GM23338 (cell line): Measurements from ENCODE around the gene ABL2. TPM values are rescaled to one million over a fixed set of nuclear protein-coding genes. Genes with fewer than 3 reads are reported as not detected.

ENCODE experiments used
- ATAC-seq: fragments of 200-7000 bp; cut with Tn5 transposase; 3 replicates; pipeline ENCODE4 v1.9.1; 2020
- DNase-seq: peaks from one replicate; pipeline ENCODE4 v3.0.0-alpha.2; 2015; ENCODE audit warnings: low spot score
- H2AFZ ChIP-seq: fragments of 200-600 bp; sonication (generic); 2 replicates; pipeline ENCODE4 v1.8.0; 2016; ENCODE audit warnings: antibody characterized with exemption, mild to moderate bottlenecking, moderate library complexity
- H3F3A ChIP-seq: fragments of 200-600 bp; sonication (generic); replicated peaks from 2 replicates; pipeline ENCODE4 v1.8.0; 2017; ENCODE audit warnings: antibody characterized with exemption, mixed run types, low read depth
- H3K27ac ChIP-seq: fragments of 200-600 bp; sonication (generic); 2 replicates; pipeline ENCODE4 v1.6.1; 2016; ENCODE audit warnings: low read depth
- H3K27me3 ChIP-seq: fragments of 200-600 bp; sonication (generic); 2 replicates; pipeline ENCODE4 v1.8.0; 2016; ENCODE audit warnings: mild to moderate bottlenecking, mixed run types, moderate library complexity; ENCODE audit not compliant: insufficient read depth
- H3K36me3 ChIP-seq: fragments of 200-600 bp; sonication (generic); 2 replicates; pipeline ENCODE4 v1.8.0; 2016; ENCODE audit warnings: mild to moderate bottlenecking; ENCODE audit not compliant: insufficient read depth
- H3K4me1 ChIP-seq: fragments of 200-600 bp; sonication (generic); 2 replicates; pipeline ENCODE4 v1.8.0; 2016; ENCODE audit warnings: mild to moderate bottlenecking, moderate library complexity; ENCODE audit not compliant: insufficient read depth
- H3K4me2 ChIP-seq: fragments of 200-600 bp; sonication (generic); 2 replicates; pipeline ENCODE4 v1.7.1; 2017; ENCODE audit warnings: mixed run types
- H3K4me3 ChIP-seq: fragments of 200-600 bp; sonication (generic); 2 replicates; pipeline ENCODE4 v1.6.1; 2016; ENCODE audit warnings: mixed run types
- H3K79me2 ChIP-seq: fragments of 200-600 bp; sonication (generic); replicated peaks from 2 replicates; pipeline ENCODE4 v1.8.0; 2017; ENCODE audit warnings: mild to moderate bottlenecking; ENCODE audit not compliant: insufficient read depth
- H3K9me2 ChIP-seq: fragments of 200-600 bp; sonication (generic); 2 replicates; pipeline ENCODE4 v1.8.0; 2017; ENCODE audit not compliant: insufficient read depth
- H4K20me1 ChIP-seq: fragments of 200-600 bp; sonication (generic); replicated peaks from 2 replicates; pipeline ENCODE4 v1.8.0; 2017; ENCODE audit warnings: mild to moderate bottlenecking; ENCODE audit not compliant: insufficient read depth
- H3K27ac Mint-ChIP-seq: 2 replicates; pipeline ENCODE4 v1.8.0; 2020; ENCODE audit warnings: inconsistent platforms, mild to moderate bottlenecking, moderate library complexity, mixed read lengths
- H3K27me3 Mint-ChIP-seq: 3 replicates; pipeline ENCODE4 v1.8.0; 2022; ENCODE audit warnings: low read depth, mild to moderate bottlenecking, moderate library complexity, mixed read lengths, inconsistent platforms; ENCODE audit not compliant: insufficient read depth, poor library complexity
- H3K36me3 Mint-ChIP-seq: 3 replicates; pipeline ENCODE4 v1.8.0; 2021; ENCODE audit warnings: low read depth, mild to moderate bottlenecking, inconsistent platforms, moderate library complexity, mixed read lengths
- H3K4me1 Mint-ChIP-seq: 3 replicates; pipeline ENCODE4 v1.8.0; 2020; ENCODE audit warnings: mild to moderate bottlenecking, inconsistent platforms, mixed read lengths
- H3K4me3 Mint-ChIP-seq: 3 replicates; pipeline ENCODE4 v1.8.0; 2021; ENCODE audit warnings: moderate library complexity, mild to moderate bottlenecking, inconsistent platforms, mixed read lengths
- H3K9me3 Mint-ChIP-seq: 3 replicates; pipeline ENCODE4 v1.8.0; 2020; ENCODE audit warnings: moderate library complexity, mild to moderate bottlenecking, inconsistent platforms, mixed read lengths
- CREB1 ChIP-seq: fragments of 250-450 bp; sonication (Bioruptor Pico); IDR thresholded peaks from 2 replicates; pipeline ENCODE4 v1.5.0; 2020; ENCODE audit warnings: low read depth, mild to moderate bottlenecking, moderate library complexity
- EZH2 ChIP-seq: fragments of 200-600 bp; sonication (generic); IDR thresholded peaks from one replicate; pipeline ENCODE4 v1.8.0; 2017; ENCODE audit warnings: antibody characterized with exemption, mild to moderate bottlenecking, low read depth; ENCODE audit not compliant: unreplicated experiment
- EZH2phosphoT487 ChIP-seq: fragments of 200-600 bp; sonication (generic); IDR thresholded peaks from one replicate; pipeline ENCODE4 v1.8.1; 2018; ENCODE audit warnings: antibody characterized with exemption; ENCODE audit not compliant: unreplicated experiment
- JUNB ChIP-seq: IDR thresholded peaks from one replicate; pipeline ENCODE4 v1.6.1; 2016; ENCODE audit warnings: antibody characterized with exemption; ENCODE audit not compliant: unreplicated experiment
- NANOG ChIP-seq: IDR thresholded peaks from 2 replicates; pipeline ENCODE4 v1.6.1; 2016; ENCODE audit warnings: antibody characterized with exemption, borderline replicate concordance
- POLR2AphosphoS5 ChIP-seq: IDR thresholded peaks from 2 replicates; pipeline ENCODE4 v1.6.1; 2016; ENCODE audit warnings: antibody characterized with exemption, low read depth
- REST ChIP-seq: IDR thresholded peaks from one replicate; pipeline ENCODE4 v1.6.1; 2018; ENCODE audit warnings: antibody characterized with exemption; ENCODE audit not compliant: unreplicated experiment
- STAT1 ChIP-seq: IDR thresholded peaks from one replicate; pipeline ENCODE4 v1.6.1; 2016; ENCODE audit warnings: antibody characterized with exemption; ENCODE audit not compliant: unreplicated experiment
- ZNF114 ChIP-seq: fragments of 250-450 bp; sonication (Bioruptor Pico); IDR thresholded peaks from 2 replicates; pipeline ENCODE4 v1.5.0; 2020; ENCODE audit warnings: mild to moderate bottlenecking, moderate library complexity
- ZNF331 ChIP-seq: fragments of 250-450 bp; sonication (Bioruptor Pico); IDR thresholded peaks from 2 replicates; pipeline ENCODE4 v1.5.0; 2020; ENCODE audit warnings: low read depth, mild to moderate bottlenecking, moderate library complexity
- ZNF462 ChIP-seq: fragments of 250-450 bp; sonication (Bioruptor Pico); IDR thresholded peaks from 2 replicates; pipeline ENCODE4 v1.5.0; 2020; ENCODE audit warnings: mild to moderate bottlenecking, moderate library complexity
- polyA plus RNA-seq: library from polyadenylated mRNA; unstranded; fragments of >200 nt; fragmentation: Nextera tagmentation; extraction: Ambion mirVana; gene quantifications from 2 replicates; pipeline ENCODE4 v1.2.1, GENCODE V29; 2016
- total RNA-seq: library from RNA; depleted of rRNA; stranded (reverse); fragments of >200 nt; shearing (Covaris generic); gene quantifications from 2 replicates; pipeline ENCODE4 v1.2.3, GENCODE V29; 2014
- TF ChIP-seq, protein P1 (sequence below): IDR thresholded peaks from 2 replicates; pipeline ENCODE4 v1.6.1; 2016; ENCODE audit warnings: antibody characterized with exemption
- TF ChIP-seq, protein P2 (sequence below), 2 experiments: fragments of 200-600 bp in 1 of 2; sonication (generic) in 1 of 2; conservative IDR thresholded peaks; 2 replicates each; pipeline versions ENCODE4 v1.5.1 to v1.6.1; 2016 to 2017; ENCODE audit warnings: antibody characterized with exemption in 2 of 2, low read depth in 2 of 2, mild to moderate bottlenecking in 2 of 2, moderate library complexity in 1 of 2

The ABL2 gene
- total and polyA plus RNA-seq, 2 experiments from 2014 or later = 5.8 to 22.7 TPM

GRCh38 chr1:179206812-179207211 is 22.7 kb downstream of the ABL2 start:
- Histone ChIP-seq H3K27me3 (no peaks in the 10 kb centered on the region), H3F3A (no peaks in the 10 kb centered on the region), H4K20me1 (peaks cover 5% of the 10 kb centered on the region; the same call in 1 of the 2 replicates), H3K4me3 (no peak overlapping the region), H3K36me3 (no peaks in the 10 kb centered on the region; the same call in 1 of the 2 replicates), H3K27ac (no peak overlapping the region), H3K79me2 (peaks cover 95% of the 10 kb centered on the region), H3K4me2 (no peak overlapping the region), H2AFZ (no peak overlapping the region), H3K4me1 (no peaks in the 10 kb centered on the region), H3K9me2 (no peaks in the 10 kb centered on the region)
- Mint-ChIP-seq H3K27me3 (peaks cover 2% of the 10 kb centered on the region), H3K4me3 (no peak overlapping the region), H3K27ac (0 out of 2 replicates have a peak overlapping the region, but pooled peaks have one; percentile 6), H3K9me3 (no peaks in the 10 kb centered on the region), H3K36me3 (no peaks in the 10 kb centered on the region), H3K4me1 (peaks cover 6% of the 10 kb centered on the region; the same call in 2 of the 3 replicates)
- DNase-seq (no peak), ATAC-seq (no peak)
- TF ChIP-seq EZH2phosphoT487 (no peak), POLR2AphosphoS5 (no peak), ZNF114 (CRISPR knock-in tag) (no peak), JUNB (no peak), EZH2 (no peak), STAT1 (no peak), ZNF331 (CRISPR knock-in tag) (no peak), CREB1 (CRISPR knock-in tag) (no peak), ZNF462 (CRISPR knock-in tag) (no peak), NANOG (no peak), REST (no peak)
- TF ChIP-seq, protein P1, sequence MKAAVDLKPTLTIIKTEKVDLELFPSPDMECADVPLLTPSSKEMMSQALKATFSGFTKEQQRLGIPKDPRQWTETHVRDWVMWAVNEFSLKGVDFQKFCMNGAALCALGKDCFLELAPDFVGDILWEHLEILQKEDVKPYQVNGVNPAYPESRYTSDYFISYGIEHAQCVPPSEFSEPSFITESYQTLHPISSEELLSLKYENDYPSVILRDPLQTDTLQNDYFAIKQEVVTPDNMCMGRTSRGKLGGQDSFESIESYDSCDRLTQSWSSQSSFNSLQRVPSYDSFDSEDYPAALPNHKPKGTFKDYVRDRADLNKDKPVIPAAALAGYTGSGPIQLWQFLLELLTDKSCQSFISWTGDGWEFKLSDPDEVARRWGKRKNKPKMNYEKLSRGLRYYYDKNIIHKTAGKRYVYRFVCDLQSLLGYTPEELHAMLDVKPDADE = no peak
- TF ChIP-seq, protein P2, sequence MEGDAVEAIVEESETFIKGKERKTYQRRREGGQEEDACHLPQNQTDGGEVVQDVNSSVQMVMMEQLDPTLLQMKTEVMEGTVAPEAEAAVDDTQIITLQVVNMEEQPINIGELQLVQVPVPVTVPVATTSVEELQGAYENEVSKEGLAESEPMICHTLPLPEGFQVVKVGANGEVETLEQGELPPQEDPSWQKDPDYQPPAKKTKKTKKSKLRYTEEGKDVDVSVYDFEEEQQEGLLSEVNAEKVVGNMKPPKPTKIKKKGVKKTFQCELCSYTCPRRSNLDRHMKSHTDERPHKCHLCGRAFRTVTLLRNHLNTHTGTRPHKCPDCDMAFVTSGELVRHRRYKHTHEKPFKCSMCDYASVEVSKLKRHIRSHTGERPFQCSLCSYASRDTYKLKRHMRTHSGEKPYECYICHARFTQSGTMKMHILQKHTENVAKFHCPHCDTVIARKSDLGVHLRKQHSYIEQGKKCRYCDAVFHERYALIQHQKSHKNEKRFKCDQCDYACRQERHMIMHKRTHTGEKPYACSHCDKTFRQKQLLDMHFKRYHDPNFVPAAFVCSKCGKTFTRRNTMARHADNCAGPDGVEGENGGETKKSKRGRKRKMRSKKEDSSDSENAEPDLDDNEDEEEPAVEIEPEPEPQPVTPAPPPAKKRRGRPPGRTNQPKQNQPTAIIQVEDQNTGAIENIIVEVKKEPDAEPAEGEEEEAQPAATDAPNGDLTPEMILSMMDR (conservative IDR thresholded peaks at IDR 0.05; ENCODE audit: low read depth in 2 of 2) = no peak
